Measurements from ENCODE around the gene SGPL1. TPM values are rescaled to one million over a fixed set of nuclear protein-coding genes. Genes with fewer than 3 reads are reported as not detected.
"Not testable (repeated sequence)": the region's sequence is repeated elsewhere in the genome, so short reads cannot be mapped to it uniquely, and the experiment has no call there.

SGPL1 gene
- total RNA-seq, 1 donor from 2014 or later: 44.6 TPM

DNA sequence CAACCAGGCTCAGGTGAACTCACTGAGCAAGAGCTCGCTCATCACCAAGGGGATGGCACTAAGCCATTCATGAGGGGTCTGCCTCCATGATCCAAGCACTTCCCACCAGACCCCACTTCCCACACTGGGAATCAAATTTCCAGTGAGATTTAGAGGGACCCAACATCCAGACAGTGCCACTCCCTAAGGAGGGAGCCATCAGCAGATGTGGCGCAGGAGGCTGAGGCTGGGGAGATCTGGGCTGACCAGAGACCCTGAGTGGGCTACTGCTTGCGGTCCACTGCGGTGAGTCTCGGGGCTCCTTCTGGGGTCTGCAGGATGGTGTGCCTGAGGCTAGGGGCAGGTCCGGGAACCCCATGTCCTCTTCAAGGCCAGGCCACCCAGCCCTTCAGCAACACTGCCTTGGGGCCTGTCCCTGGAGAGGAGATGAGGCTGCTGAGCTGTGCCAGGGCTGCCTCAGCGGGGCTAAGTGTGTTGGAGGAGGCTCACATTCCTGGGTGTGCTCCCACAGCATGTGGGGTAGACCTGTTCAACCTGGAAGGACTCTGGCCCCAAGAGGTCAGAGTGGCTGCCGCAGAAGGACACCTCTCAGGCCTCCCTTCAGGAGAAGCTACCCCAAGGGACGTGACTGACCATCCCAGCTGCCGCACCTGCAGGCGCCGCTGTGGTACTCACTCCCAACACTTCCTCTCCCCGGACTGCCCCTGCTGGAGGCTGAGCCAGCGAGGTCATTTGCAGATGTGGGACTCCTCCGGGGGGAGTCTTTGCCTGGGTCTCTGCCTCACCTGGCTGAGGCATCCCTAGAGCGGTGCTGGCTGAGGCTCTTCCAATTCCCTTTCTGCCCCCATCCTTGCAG lies 95.0 kb downstream of the SGPL1 start:
- intact Hi-C loops (cut with DNase I): no loop called here
- DNase-seq (ENCODE audit: low spot score) (no peak), ATAC-seq (no peak)

DNA sequence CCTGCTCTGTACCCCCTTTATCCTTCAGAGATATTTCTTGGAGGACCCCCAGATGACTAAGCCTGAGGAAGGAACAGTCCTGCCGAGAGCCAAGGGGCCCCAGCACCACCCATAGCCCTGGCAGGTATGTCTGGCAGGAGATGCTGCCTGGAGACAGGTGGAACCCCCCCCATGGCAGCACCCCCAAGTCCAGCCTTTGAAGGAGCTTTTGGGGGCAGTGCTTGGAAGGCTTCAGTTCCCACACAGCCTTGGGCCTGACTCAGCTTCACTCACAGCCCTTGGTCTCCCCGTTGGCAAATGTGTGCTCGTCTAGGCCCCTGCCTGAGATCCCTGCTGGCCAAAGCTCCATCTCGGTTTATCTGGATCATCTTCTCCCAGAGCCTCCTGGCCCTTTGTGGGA lies 95.6 kb downstream of the SGPL1 start:
- intact Hi-C loops (cut with DNase I): no loop called here
- no peak for DNase-seq (ENCODE audit: low spot score)
- ATAC-seq: no peak

DNA sequence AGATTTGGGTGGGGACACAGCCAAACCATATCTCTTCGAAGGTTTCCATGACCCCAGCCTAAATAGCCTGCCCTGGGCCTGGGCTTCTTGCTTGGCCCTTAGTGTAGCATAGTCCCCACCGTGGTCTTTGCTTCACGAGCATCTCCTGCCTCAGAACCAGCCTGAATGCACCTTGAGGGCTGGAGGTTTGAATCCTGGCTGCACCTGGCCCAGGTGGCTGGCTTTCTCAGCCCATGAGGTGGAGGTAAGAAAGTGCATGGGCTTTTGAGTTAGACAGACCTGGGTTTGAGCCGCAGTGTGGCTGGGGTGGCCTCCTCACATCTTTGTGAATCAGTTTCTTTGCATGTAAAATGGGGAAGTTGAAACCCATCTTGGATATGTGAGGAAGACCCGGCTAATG lies 96.8 kb downstream of the SGPL1 start:
- ATAC-seq (no peak), DNase-seq (ENCODE audit: low spot score) (no peak)
- intact Hi-C loops (cut with DNase I): no loop called here

DNA sequence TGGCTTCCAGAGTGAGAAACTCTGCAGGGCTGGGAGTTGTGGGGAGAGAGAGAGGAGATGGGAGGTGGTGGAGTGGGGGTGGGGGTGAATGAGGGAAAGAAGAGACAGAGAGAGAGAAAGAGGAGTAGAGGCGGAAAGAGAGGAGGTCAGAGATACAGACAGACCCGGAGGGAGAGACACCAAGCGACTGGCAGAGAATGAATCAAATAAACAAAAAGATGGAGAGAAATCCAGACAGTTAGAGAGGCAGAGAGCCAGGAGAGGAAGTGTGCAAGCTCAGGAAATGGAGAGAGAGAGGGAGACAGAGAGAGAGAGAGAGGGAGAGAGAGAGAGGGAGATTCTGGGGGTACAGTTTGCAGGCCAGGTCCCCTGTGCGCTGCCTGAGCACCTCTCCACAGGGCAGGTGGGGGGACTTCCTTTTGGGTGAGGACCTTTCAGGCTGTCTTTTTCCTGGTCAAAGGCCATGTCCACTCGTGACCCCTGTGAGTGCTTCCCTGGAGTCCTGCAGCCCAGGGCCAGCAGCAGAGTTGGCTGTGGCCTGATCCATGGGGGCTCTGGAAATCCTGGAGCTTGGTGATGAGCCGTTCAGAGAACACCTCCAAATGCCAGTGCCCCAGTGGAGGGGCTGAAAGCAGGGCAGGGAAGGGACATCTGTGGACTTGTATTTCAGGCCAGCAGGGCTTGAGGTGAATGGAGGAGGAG lies 97.6 kb downstream of the SGPL1 start:
- DNase-seq (ENCODE audit: low spot score) (no peak), ATAC-seq (no peak)
- intact Hi-C loops (cut with DNase I): no loop called here

DNA sequence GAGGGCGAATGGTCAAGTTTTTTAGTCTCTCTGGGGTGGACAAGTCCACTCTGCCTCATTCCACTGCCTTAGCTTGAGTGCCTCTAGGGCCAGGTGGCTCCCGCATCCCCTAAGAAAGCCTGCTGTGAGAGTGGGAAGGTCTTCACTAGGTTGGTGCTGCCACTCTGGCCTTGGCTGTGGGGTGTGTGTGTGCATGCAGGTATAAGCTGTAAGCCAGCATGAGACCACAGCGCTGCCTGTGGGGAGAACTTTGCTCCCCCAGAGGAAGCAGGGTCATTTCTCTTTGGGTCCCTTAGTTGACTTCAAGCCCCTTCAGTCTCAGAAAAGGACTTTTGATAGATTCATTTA lies 98.1 kb downstream of the SGPL1 start:
- DNase-seq (ENCODE audit: low spot score): no peak
- ATAC-seq: no peak
- intact Hi-C loops (cut with DNase I): no loop called here

DNA sequence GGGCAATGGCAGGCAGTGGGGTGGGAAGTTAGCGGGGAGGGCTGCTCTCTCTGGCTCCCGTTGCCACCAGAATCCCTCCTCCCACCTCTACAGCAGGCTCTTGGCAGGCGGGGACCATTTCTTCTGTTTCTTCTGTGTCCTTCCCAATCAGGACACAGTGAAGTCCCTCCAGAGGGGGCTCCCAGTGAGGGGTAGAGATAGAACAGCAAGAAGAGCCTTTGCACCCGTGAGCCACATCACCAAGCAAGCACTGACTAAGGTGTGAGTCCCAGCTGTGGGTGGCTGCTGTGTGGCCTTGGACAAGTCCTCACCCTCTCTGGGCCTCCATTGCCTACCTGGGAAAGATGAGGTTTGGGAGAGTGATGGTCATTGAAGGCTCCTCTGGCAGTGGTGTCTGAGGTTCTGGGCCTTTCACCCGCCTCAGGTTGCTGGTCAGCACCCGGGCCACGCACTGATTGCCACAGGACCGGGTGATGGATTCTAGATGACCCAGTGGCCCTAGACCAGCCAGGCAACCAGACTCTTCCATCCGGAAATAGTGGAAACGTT lies 98.6 kb downstream of the SGPL1 start:
- no peak for ATAC-seq
- no peak for DNase-seq (ENCODE audit: low spot score)
- intact Hi-C loops (cut with DNase I): no loop called here

DNA sequence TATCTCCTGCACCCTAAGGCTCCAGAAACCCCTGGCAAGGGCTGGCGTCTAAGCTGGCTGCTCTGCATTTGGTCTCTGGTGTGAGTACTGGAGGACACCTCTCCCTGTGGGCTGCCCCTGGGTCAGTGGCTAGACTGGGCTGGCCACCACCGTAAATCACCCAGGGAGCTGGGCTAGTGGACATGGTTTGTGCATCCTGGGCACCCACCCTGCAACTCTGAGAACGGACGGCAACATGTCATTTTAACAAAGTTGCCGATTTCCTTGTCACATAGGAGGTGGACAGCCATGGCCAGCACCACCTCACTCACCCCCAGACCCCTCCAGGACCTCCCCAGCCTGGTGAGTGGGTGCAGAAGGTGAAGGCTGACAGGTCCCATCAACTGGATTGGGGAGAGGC lies 99.5 kb downstream of the SGPL1 start:
- DNase-seq (ENCODE audit: low spot score) (no peak), ATAC-seq (no peak)
- intact Hi-C loops (cut with DNase I): no loop called here

DNA sequence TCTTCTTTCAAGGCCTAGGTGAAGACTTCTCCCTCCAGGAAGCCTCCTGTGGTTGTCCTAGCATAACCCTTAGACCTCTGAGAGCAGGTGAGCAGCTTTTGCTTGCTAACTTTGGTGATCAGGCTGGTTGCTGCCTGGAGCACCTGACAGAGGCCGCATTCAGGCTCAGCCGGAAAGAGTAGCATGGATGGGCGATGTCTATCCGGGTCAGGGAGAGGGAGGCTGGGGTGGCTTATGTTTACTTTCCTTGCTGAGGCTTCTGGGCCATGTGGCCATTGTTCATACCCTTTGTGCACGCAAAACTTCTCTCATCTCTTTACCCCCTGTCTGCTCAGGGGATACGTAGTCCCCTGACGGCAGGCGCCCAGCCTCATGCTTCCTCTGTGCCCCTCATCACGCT lies 100.1 kb downstream of the SGPL1 start:
- intact Hi-C loops (cut with DNase I): no loop called here
- no peak for ATAC-seq
- DNase-seq (ENCODE audit: low spot score): no peak

DNA sequence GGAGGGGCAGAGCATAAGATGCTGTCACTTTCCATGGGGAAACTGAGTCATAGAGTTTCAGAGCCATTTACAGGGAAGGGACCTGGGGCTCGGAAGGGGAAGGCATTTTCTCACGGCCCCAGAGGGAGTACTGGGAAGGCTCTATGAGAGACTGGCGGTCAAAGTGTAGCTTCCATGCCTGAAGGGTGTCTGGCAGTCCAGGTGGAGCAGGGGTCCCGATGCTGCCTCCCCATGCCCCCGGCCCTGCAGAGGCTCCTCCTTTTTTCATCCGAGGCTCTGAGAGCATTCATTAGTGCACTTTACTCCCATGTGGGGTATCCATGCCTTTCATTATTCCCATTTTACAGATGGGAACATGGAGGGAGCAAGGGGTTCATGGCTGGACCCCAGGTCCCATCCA lies 100.5 kb downstream of the SGPL1 start:
- ATAC-seq (no peak), DNase-seq (ENCODE audit: low spot score) (no peak)
- intact Hi-C loops (cut with DNase I): no loop called here

DNA sequence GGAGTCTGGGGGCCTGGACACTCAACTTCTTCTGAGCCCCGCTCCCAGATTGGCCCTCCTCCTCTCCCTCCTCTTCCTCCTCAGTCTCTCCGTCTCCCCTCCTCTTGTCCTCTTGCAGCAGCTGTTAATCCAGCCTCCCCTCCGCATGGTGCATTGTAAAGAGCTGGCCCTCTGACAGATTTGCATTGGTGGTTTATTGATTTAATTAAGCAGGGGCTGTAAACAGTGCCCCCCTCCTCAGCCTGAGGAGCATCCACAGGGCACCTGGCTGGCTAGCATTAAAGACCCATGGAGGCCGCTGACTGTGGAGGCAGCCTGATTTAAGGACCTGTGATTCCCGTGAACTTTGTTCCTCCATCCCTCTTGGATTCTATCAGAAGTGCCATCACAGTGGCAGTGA lies 101.5 kb downstream of the SGPL1 start:
- DNase-seq (ENCODE audit: low spot score): no peak
- intact Hi-C loops (cut with DNase I): no loop called here
- no peak for ATAC-seq

DNA sequence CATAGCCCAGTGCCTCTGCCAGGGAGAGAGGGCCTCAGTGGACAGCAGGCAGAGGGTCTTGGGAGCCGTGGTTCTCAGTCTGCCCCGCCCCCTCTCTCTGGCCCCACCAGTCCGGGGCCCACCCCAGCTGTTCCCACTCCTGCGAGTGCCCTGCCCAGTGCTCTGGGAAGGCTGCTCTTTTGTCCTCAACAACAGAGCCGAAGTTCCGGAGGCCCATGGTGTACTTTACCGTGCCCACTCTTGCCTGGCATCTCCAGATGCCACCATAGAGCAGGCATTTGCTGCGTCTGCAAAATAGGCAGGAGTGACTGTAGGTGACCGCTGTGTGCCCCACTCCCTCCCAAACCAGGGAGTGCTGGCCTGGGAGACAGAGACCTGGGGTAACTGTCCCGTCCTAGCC lies 101.9 kb downstream of the SGPL1 start:
- DNase-seq (ENCODE audit: low spot score) (no peak), ATAC-seq (no peak)
- intact Hi-C loops (cut with DNase I): no loop called here

DNA sequence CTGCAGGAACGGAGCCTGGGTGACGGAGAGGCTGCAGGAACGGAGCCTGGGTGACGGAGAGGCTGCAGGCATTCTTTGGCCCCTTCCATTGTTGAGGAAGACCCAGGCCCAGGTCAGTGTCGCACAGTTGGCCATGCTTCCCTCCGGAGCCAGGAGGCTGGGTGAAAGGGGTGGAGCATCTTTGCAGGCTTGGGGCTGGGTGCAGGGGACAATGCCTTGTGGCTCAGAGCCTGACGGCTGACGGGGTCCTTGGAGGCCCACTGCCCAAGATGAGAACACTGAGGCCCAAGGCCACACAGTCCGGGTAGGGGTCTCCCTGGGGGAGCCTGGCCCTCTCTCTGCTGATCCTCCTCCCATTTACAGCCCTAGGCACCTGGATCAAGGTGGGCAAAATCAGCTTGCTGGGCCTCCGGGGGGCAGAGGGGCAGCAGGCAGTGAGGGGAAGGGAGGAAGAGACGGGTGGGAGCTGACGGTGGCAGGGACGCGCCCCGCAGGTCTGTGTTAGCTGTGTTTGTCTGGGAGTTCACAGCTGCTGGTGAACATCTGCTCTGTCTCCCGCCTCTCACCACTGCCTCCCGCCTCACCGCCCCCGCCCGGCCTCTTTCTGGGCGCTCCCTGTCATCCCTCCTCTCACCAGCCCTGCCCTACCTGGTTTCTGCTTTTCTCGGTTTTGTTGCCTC lies 103.2 kb downstream of the SGPL1 start:
- no peak for DNase-seq (ENCODE audit: low spot score)
- intact Hi-C loops (cut with DNase I): no loop called here
- peak; percentile 44 for ATAC-seq

DNA sequence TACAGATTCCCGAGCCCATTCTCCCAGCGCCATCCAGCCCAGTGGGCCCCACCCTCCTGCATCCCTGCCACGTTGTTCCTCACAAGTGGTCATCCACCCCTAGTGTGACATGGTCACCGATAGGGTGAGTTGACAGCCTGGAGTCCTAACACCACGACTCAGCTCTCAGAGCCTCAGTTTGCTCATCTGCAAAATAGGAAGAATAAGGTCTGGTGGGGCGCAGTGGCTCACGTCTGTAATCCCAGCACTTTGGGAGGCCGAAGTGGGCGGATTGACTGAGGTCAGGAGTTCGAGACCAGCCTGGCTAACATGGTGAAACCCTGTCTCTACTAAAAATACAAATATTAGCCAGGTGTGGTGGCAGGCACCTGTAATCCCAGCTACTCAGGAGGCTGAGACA lies 104.2 kb downstream of the SGPL1 start:
- intact Hi-C loops (cut with DNase I): loop anchor here (10.0 kb wide), 1 partner anchor 275 kb away; no protein-coding TSS in a partner anchor
- DNase-seq (ENCODE audit: low spot score); ATAC-seq: not testable (repeated sequence)

DNA sequence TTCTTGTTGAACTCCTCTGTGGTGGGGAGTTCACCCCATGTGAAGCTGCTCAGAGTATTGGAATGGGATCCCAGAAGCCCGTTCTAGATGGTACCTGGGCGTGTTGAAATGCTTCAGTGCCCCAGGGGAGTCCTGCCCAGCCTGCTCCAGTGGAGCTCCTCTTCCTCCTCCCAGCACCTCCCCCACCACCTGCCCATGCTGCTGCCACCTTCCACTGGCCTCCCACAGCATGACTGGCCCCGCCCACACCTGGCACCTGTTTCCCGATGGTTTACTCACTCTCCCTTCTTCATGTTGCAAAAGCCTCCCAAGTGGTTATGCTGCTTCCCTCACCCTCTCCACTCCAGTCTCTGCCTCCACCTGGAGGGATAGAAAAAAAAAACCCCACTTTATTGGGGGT lies 104.8 kb downstream of the SGPL1 start:
- intact Hi-C loops (cut with DNase I): loop anchor here (10.0 kb wide), 1 partner anchor 274 kb away; no protein-coding TSS in a partner anchor
- no peak for DNase-seq (ENCODE audit: low spot score)
- no peak for ATAC-seq

DNA sequence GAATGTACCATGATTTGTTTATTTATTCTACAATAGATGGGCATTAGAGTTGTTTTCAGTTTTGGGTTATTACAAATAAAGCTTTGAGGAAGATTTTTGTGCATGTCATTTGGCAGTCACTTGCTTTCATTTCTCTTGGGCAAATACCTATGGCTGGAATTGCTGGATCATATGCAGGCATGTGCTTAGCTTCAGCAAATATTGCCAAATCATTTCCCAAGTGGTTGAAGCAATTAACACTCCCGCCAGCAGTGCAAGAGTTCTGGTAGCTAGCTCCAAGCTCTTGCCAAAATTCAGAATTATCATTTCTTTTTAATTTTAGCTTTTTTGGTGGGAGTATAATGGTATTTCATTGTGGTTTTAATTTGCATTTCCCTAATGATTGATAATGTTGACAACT lies 105.5 kb downstream of the SGPL1 start:
- ATAC-seq: no peak
- intact Hi-C loops (cut with DNase I): loop anchor here (10.0 kb wide), 1 partner anchor 274 kb away; no protein-coding TSS in a partner anchor

DNA sequence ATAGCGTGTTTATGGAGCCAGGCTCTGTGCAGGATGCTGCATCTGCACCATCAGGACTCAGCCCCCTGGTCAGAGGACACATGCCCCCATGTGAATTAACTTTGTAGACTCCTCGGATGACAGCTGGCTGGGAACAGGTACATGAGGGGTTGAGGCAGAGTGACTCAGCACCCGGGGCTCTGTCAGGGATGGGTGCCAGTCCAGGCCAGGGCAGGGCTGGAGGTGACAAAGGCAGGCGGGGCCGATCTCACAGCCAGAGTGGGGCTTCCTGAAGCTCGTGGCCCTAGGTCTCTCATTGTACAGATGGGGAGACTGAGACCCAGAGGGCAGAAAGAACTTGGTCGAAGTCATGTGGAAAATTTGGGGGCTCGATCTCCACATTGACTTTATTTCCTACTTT lies 107.9 kb downstream of the SGPL1 start:
- ATAC-seq (no peak), DNase-seq (ENCODE audit: low spot score) (no peak)
- intact Hi-C loops (cut with DNase I): loop anchor here (10.0 kb wide), 1 partner anchor 271 kb away; no protein-coding TSS in a partner anchor

More for the DNA sequence above, 105.5 kb downstream of the SGPL1 start:
- DNase-seq (ENCODE audit: low spot score): no peak

DNA sequence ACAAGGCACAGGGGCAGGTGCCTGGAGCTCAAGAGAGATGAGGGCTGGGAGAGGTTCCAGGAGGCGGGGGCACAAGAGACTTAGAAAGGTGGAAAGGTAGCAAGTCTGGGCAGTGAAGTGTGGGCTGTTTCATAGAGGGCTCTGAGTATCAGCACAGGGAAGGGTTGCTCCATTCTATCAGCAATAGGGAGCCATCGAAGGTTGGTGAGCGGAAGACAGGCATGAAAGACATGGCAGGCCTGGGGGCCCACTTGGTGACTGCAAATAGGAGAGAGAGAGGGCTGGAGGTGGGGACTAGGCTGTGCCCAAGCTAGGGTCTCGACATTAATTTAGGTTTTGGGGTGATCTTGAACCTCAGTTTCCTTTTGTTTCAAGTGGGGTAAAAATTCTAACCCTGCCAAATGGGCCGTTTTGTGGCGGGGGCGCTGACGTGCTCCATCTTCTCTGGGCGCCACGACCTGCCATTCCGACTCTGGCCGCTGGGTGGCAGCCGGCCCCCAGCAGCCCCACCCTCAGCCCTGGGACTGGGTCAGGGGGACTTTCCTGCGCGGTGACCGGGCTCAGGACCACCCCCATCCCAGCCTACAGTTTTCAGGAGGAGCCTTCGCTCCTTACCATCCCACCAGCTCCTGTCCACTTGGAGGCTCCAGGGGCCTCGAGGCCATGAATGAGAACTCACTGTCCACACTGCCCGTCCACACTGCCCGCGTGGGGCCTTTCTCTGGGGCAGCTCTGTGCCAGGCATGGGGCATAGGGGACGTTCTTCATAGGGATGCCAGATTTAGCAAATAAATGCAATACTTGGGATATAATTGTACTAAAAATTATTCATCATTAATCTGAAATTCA lies 109.9 kb downstream of the SGPL1 start:
- intact Hi-C loops (cut with DNase I): loop anchor here (10.0 kb wide), 1 partner anchor 269 kb away; no protein-coding TSS in a partner anchor
- DNase-seq (ENCODE audit: low spot score) (no peak), ATAC-seq (peak; percentile 68)

DNA sequence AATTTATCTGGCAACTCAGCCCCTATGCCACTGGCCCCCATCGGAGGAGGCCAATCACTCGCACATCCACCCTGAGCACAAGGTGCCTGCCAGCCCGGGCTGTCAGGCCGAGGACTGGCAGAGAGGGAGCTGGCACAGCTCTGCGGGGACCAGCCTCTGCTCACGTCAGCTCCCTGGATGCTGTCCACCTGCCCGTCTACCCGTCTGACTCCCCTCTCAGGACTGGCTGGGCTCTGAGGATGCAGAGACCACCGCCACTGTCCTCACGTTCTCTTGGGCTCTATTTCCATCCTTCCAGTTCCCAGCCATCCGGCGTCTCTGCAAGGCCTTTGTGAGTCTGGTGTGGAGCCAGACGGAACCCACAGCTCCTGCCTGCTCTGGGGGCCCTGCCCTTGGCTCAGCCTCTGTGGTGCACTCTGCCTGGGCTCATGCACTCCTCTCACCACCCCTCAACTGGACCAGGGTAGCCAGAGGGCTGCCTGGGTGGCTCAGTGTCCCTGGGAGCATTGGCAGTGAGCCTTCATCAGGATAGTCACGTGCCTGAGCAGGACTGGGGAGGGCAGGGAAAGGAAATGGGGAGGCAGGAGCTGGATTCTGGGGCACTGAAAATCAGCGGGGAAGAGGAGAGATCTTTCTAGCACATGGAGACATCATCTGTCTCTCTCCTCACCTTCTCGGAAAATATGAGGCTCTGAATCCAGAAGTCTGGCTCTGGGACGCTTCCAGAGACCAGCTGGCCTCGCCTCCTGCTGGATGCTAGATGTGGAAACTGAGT lies 110.7 kb downstream of the SGPL1 start:
- intact Hi-C loops (cut with DNase I): loop anchor here (10.0 kb wide), 1 partner anchor 268 kb away; no protein-coding TSS in a partner anchor
- ATAC-seq (peak; percentile 31), DNase-seq (ENCODE audit: low spot score) (no peak)
